HG03575 (cell line): ENCODE data around the gene SLC9A5.

Experiments used
- ATAC-seq: cut with Tn5 transposase; IDR thresholded peaks from one replicate; pipeline ENCODE4 v1.9.1; 2021; ENCODE audit not compliant: unreplicated experiment, insufficient number of reproducible peaks, low FRiP score; ENCODE audit errors: extremely low read depth

Gene SLC9A5

DNA sequence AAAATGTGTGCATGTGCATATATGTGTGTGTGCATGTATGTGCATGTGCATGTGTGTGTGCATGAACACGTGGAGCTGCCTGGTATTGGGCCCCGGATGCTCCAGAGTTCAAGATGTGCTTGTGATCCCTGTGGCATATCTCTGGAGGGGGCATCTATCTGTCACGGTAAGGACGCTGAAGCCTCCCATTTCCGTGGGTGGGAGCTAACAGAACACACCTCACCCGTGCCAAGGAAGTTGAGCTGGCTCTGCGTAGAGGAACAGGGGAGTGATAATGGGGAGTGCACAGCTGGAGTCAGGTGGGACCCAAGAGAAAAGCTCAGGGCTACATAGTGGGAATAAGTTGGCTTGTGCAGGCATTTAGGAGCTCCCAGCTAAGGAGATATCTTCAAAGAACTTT, 37.1 kb upstream of the SLC9A5 start:
- no peak for ATAC-seq

DNA sequence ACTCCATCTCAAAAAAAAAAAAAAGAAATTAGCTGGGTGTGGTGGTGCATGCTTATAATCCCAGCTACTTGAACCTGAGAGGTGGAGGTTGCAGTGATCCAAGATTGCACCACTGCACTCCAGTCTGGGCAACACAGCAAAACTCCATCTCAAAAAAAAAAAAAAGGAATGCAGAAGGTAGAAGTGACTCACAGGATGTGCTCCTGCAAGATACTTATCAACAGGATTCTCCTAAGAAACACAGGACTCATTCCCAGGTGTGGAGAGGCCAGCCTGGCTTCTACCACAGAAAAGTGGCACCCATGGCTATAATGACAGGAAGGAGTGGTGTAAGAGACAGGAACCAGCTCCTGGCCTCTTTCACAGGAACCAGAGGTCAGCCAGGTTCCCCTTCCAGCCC, 36.0 kb upstream of the SLC9A5 start:
- no peak for ATAC-seq

DNA sequence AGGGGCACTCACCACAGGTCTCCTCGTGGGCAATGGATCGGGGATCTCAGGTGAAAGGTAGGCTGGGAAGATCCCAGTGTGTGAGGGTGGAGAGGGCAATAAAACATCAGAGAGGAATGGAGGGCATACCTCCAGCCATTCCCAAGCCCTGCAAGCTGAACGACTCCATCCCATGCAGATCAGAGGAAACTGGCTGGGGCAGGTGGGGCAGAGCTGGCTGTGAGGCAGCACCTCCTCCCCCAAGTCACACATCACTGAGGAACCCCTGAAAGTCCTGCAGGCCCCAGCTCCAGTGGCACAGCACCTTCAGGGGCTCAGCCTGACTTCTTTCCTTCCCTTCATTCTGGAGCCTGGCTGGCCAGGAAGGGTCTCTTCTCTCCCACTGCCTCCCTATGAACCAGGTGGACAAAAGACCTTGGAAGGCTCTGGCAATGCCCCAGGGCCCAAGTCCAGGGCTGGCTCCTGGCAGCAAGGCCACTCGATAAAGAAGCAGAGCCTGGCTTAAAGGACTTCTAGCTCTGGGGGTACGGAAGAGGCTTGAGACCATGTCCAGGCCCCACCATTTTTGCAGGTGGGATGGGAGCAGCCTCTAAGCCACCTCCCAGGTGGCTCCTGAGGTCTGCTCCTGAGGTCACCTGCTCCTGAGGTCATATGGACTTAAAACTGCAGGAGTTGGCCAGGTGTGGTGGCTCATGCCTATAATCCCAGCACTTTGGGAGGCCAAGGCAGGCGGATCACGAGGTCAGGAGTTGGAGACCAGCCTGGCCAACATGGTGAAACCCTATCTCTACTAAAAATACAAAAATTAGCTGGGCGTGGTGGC, 35.4 kb upstream of the SLC9A5 start:
- ATAC-seq = no peak

DNA sequence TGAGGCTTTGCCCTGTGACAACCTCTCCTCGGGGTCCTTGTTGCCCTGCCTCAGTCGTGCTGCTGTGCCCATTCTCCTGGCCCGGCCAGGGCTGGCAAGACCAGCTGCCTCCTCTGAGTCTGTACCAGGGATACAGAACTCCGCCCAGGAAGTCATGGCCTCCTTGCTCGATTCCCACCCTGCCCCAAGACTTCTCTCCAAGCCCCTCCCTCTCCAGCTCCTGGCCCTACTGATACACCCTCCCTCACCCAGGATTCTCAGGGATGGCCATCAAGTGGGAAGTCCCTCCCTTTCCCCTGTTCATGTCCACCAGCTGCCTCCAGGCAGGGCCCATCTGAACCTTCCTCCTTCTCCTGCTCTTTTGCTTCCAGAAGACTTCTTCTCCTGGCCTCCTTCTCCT, 33.1 kb upstream of the SLC9A5 start:
- no peak for ATAC-seq

DNA sequence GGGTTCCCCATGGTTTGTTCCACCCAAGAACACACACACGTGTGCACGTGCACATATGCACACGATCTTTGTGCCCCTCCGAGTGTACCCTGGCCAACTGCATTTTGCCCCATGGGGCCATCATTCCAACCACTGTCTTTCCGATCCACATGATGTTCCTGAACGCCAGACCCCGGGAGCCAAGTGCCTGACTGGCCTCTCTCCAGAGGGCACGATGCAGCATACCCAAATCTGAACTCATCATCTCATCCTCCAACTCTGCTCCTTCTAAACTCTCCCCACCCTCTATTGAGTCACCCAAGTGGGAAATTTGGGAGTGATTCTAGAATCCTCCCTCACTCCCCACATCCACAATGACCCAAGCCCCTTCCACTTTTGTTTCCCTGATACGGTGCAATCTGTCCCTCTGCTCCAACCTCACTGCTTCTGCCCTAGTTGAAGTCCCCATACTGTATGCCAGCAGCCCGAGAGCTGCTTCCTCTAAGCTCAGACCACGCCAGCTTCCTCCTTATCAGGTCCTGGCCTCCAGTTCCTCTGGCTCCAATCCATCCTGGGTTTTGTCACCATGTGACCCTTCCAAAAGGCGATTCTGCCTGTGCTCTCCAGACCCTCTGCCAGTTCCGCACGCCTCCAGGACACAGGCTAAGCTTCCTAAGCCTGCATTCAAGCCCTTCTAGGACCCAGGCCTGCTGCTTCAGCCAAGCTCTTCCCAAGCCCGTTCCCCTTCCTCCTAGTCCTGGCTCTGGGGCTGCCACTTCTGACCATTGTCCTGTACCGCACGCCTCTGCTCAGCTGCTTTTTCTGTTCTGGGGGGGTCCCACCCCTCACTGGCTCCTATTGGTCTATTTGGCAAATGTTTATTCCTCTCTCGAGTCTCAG, 31.9 kb upstream of the SLC9A5 start:
- no peak for ATAC-seq

DNA sequence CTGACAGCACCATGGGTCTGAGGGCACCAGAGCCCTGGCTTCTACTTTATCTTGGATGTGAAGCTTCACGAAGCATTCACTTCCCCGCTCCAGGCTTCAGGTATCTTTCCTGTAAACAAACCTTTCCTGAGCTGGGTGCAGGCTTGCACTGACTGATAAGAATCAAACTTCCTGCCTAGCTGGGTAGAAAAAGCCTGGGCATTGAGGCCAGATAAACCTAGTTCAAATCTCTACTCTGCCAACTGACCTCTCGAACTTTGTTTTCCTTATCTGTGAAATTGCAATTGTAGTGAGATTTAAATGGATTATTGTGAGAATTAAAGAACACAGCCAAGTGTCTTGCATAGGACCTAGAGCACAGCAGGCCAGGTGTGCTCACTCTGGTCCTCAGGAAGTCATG, 24.8 kb upstream of the SLC9A5 start:
- no peak for ATAC-seq

DNA sequence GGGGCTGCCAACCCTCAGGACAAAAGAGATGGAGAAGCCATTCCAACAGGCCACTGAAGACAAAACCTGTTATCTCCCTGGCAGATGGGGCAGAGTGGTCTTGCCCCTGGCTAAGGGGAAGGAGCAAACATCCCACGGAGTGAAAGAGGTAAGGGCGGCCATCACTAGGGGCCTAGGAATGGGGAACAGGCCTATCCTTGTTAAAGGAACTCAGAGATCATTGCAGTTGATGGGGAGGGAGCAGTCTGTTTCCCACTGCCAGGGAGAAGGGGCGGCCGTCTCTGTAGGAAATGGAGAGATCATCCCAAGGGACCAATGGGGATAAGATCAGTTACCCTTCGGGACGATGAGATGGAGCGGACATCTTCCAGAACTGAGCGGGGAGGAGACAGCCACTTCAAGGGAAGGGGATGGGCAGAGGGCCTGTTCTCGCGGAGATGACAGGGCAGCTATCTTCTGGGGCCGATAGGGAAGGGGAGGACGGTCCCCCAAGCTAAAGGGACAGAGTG, 22.4 kb upstream of the SLC9A5 start:
- ATAC-seq = no peak

DNA sequence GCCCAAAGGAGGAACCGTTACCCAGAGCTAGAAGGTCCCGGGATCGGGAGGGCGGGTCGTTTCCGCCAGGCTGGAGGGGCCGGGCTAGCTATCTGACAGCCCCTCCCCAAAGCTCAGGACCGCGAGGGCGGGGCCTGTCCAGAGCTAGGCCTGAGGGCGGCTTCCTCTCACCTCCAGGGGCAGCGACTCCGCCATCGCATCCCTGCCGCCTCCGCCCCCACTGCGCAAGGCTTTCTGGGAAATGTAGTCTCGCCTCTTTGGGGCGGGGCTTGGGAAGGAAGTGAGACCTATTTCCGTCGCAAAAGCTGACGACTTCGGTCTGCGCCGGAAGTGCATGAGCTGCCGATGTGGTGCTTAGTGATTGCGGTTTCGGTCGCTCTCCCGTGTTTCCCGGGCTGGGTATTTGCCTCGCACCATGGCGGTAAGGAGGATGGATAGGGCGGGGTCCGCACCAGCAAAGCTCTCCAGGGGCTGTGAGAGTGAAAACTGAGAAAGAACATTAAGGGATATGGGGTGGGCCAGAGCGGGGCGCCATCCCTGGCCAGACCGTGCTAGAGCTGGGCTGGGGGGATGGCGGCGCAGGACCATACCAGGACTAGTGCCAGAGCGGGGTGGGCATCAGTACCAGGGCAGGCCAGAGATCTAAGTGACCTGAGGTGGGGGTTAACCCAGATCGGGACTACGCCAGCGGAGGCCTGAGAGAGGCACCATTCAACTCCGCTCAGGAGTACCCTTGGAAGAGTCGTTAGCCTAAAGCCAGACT, 21.8 kb upstream of the SLC9A5 start, which contains the start of gene TMEM208:
Gene TMEM208 (plus strand): TSS at position 327 of the 763 bp plus-strand sequence. CDS start 89 bp downstream, at position 416.
- ATAC-seq = no peak

DNA sequence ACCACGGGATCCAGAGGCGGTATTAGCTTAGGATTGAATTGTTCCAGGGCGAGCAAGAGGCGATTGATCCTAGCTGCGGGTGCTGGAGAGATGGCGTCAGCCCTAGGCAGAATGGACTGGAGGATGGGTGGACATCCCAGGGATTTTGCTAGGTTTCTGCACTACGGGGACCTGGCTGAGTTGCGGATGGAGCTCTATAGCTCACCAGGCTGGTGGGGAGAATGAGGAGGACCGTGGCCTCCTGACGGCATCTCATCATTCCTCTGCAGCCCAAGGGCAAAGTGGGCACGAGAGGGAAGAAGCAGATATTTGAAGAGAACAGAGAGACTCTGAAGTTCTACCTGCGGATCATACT, 21.2 kb upstream of the SLC9A5 start:
- no peak for ATAC-seq

DNA sequence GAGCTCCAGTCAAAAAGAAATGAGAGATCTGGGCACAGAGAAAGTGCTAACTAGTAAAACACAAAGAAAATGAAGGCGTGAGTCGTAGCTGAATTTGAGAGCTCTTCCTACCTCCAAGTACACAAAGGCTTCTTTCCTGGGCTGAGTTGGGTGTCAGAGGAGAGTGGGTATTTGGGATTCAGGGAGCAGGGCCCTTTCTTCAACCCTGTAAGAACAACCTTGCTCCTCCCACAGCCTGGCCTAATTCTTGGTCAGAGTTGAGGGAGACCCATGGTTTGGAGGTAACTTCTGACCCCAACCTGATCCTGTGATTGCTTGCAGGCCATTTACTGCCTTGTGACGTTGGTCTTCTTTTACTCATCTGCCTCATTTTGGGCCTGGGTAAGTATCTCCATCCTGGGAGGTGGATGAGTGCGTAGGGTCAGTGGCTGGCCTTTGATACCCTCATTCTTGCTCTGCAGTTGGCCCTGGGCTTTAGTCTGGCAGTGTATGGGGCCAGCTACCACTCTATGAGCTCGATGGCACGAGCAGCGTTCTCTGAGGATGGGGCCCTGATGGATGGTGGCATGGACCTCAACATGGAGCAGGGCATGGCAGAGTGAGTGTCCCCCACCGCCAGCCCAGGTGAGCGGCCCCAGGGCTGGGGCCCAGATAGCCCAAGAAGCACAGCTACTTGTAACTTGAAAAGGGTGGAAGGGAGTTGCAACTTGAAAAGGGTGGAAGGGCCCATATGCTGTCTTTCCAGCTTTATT, 20.6 kb upstream of the SLC9A5 start:
- ATAC-seq = no peak

DNA sequence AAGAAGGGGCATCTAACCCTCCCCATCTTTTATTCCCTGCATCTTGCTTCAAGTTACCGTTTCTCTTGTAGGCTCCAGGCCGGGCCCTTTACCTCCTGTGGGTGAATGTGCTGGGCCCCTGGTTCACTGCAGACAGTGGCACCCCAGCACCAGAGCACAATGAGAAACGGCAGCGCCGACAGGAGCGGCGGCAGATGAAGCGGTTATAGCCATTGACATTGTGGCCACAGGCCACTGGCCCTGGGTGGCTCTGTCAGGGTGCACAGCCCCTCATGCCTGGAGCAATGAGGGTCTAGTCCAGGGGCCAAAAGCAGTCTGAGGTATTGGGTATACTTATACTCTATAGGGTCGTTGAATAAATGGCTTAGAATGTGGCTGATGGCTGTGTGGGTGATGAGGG, 19.9 kb upstream of the SLC9A5 start:
- ATAC-seq = no peak

DNA sequence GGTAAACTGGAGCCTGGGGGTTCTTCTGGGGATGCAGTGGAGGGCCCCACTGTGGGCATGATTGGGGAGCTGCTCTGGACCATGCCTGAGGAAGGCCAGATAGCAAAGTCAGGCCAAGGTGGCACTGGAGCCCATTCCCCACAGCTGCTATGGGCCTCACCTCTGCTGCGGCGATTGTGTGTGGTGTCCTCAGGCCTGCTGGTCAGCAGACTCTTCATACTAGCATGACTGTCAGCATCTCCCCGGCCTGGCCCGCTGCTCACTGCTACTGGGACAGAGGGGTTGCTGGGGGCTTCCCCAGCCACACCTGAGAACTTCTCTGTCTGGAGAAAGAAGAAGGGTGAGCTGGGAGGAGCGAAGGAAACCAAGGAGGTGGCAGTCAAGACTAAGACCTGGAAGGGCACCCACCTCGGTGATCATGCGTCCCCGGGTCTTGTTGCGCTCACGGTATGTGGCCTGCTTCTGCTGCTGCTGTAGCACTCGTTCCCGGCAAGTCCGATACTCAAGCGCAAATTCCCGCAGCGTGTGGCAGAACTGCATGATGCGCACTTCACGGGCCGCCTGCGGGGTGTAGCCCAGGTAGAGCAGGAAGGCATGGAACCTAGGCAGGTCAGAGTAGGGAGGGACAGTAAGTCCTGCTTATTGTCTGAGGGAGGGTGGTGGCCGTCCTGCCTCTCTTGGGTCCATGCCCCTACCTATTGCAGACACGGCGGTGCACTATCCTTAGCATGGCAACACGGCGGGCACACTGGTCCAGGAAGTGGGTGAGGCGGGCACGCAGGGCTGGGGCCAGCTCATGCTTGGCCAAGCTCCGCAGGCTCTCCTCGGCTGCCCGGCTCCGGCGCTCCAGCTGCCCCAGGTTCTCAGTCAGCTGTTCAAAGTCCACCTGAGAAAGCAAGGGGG, 18.6 kb upstream of the SLC9A5 start:
- no peak for ATAC-seq

DNA sequence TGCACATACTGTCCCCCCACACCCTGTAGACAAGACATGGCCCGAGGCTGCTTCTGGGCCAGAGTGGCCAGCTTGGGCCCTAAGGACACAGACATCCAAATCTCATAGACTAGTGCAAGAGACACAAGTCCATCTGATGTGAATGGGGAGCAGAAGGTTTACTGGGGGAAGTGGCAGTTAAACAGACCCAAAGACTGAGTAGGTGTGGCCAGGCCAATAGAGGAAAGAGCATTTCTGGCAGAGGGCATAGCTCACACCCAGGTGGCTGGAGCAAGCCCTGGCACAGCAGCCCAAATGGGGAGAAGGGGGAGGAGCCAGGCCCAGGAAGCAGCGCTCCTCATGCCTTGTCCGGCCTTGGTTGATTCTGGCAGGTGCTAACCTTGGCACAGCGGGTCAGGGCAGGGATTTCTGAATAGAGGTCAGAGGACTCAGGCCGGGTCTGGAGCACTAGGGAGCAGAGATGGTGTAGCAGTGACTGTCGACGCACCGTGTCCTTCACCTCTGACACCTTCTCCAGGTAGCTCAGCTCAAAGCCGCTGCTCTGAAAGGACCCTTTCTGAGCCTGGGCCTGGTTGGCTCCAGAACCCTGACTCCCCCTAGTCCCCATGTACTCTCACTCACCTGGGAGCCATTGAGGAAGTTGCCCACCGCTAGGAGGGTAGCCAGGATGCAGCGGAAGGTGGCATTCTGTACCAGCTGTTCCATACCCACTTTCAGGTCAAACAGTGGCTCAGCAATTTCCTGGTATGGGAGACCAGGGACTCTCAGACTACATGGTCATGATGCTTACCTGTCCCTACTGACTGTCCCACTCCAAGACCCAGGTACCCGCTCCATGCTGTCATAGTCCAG, 17.7 kb upstream of the SLC9A5 start:
- no peak for ATAC-seq

DNA sequence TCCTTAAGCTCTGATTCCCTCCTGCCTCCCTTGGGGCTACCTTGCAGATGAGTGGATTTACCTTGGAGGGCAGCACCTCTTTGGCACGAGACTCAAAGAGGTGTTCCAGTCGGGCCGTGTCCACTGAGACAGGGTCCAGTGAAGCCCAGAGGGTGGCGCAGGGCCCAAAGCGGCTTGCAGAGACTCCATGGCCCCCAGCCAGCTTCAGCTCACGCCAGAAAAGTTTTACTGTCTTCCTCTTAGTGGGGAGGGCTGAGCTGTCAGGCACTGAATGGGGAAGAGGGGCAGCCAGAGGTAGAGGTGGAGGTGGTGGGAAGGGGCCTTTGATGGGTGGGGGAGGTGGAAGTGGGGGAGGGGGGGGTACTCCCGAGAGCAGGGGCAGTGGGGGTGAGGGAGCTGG, 15.2 kb upstream of the SLC9A5 start:
- no peak for ATAC-seq

DNA sequence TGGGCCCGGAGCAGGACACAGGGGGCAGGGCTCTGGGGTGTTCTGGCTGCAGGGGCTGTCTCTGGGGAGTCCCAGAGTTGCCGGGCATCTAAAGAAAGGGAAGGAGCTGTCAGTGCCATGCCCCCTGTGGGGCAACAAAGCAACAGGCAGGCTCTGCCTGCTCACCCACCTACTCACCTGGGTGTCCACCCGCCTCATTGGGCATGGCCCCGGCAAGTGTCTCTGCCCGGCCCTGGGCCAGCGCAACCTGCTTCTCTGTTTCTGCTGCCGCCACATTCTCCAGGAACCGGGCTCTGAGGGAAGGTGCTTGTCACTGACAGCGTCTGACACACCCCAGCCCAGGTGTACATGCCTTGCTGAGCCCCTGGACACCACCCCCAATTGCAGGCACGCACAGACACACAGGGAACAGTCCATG, 14.6 kb upstream of the SLC9A5 start:
- no peak for ATAC-seq

DNA sequence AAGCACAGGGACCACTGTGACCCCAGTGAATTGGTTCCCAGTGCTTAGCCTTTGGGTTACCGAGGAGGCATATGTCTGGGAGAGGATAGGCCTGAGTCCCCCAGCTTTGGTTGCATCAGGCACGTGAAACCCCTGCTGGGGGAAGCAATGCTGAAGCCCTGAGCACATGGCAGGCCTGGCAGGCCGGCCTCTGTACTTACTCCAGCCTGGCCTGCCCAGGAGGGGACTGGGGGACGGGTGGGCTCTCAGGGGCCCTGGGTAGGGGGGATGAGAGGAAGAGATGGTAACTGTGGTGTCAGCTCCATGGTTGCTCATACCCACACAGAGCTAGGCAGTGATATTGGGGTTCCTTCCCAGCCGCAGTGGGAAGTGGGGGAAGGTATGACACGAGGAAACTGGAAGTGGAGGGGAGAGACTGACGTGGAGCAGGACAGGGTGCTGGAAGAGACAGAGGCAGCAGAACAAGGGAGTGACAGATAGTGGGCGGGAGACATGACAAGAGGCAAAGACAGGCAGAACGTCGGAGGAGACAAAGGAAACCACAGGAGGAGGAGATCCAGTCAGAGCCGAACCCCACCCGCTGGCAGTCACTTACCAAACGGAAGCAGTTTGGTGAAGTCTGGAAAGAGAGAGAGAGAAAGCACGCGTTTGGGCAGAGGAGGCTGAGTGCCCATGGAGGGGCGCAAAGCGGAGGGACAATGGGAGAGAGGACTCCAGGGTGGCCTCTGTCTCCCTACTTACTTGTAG, 12.8 kb upstream of the SLC9A5 start:
- ATAC-seq = no peak
